ENCODE data around the gene ADK.

GRCh38 chr10:74488907-74489306 lies 337.9 kb downstream of the ADK start:
- TF ChIP-seq POLR2A (IDR thresholded peaks at IDR 0.05) (no peak), CTCF (IDR thresholded peaks at IDR 0.05 in 8 of 11, conservative IDR thresholded peaks at IDR 0.05 in 3 of 11) (no peak), POLR2AphosphoS5 (IDR thresholded peaks at IDR 0.05) (no peak)
